ENCODE measurements around the gene LDHD.

GRCh38 chr16:75097941-75098901, 18.4 kb downstream of the LDHD start:
- TF ChIP-seq ZBTB7A (IDR thresholded peaks at IDR 0.05; ENCODE audit: borderline replicate concordance, control insufficient read depth, low read depth, low read length) (no peak), HDAC2 (IDR thresholded peaks at IDR 0.05) (no peak)
